ENCODE data around the gene ITGA8. TPM values are rescaled to one million over a fixed set of nuclear protein-coding genes. Genes with fewer than 3 reads are reported as not detected.

ITGA8 gene
- total RNA-seq, 1 experiment from 2014 or later, result not detected

DNA sequence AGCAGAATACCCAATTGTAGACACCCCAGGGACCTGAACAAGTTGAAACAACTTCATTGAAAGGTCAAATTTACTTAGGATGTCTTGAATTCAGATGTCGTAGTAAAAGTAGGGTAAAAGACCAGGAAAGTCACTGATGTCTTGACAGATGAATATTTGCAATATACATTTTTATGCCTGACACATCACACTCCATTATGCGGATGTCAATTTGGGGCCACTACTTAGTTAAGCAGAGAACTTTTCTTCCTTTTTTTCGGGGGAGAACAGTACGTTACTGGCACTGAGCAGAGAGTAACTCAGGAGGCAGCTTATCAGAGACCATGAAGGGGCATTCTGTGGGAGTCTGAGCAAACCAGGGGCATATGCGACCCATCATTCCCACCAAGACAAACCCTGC is 4.9 kb downstream of the ITGA8 start:
- H3K27me3 Mint-ChIP-seq (ENCODE audit: unreplicated experiment), result peaks cover 67% of the 10 kb centered on the region
- TF ChIP-seq, protein P1, sequence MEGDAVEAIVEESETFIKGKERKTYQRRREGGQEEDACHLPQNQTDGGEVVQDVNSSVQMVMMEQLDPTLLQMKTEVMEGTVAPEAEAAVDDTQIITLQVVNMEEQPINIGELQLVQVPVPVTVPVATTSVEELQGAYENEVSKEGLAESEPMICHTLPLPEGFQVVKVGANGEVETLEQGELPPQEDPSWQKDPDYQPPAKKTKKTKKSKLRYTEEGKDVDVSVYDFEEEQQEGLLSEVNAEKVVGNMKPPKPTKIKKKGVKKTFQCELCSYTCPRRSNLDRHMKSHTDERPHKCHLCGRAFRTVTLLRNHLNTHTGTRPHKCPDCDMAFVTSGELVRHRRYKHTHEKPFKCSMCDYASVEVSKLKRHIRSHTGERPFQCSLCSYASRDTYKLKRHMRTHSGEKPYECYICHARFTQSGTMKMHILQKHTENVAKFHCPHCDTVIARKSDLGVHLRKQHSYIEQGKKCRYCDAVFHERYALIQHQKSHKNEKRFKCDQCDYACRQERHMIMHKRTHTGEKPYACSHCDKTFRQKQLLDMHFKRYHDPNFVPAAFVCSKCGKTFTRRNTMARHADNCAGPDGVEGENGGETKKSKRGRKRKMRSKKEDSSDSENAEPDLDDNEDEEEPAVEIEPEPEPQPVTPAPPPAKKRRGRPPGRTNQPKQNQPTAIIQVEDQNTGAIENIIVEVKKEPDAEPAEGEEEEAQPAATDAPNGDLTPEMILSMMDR (IDR thresholded peaks at IDR 0.05; ENCODE audit: unreplicated experiment), result no peak
- no peak overlapping the region for H3K4me3 Mint-ChIP-seq (ENCODE audit: low read depth, unreplicated experiment)
- CTCF ChIA-PET, result interaction anchor here (1.1 kb wide), 1 partner anchor 25 kb away, joined by 4 read pairs; no protein-coding TSS in a partner anchor
- no peak overlapping the region for H3K27ac Mint-ChIP-seq (ENCODE audit: unreplicated experiment)
- intact Hi-C loops (cut with micrococcal nuclease; ENCODE audit: unreplicated experiment), result loop anchor here (10.0 kb wide), 1 partner anchor 250 kb away; no protein-coding TSS in a partner anchor
- no peaks in the 10 kb centered on the region for H3K36me3 Mint-ChIP-seq (ENCODE audit: insufficient read depth, unreplicated experiment)
- H3K4me1 Mint-ChIP-seq (ENCODE audit: low read depth, unreplicated experiment), result no peaks in the 10 kb centered on the region
- DNase-seq, result no peak
- no peaks in the 10 kb centered on the region for H3K9me3 Mint-ChIP-seq (ENCODE audit: low read depth, unreplicated experiment)
- BruUV-seq (replicated peaks), result no TSS peak

DNA sequence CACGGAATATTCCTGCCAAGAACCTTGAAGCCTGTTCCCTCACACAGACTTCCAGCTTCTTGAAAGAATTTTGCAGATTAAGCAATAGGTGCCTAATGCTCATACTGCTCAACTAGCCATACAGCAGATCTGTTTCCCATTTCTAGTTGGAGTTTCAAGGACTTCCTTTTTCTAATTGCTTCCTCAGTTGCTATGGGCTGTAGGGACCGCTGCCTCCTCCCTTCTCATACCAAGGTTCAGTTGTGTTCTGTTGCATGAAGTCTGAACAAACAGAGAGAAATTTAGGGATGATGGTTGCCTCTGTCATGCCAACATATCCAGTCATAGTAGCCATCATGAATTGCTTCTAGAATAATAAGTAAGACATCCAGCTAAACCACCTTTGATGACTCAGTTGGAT is 6.8 kb downstream of the ITGA8 start:
- H3K36me3 Mint-ChIP-seq (ENCODE audit: insufficient read depth, unreplicated experiment), result no peaks in the 10 kb centered on the region
- no peaks in the 10 kb centered on the region for H3K4me1 Mint-ChIP-seq (ENCODE audit: low read depth, unreplicated experiment)
- TF ChIP-seq, protein P1 (IDR thresholded peaks at IDR 0.05; ENCODE audit: unreplicated experiment), result no peak
- H3K9me3 Mint-ChIP-seq (ENCODE audit: low read depth, unreplicated experiment), result no peaks in the 10 kb centered on the region
- no TSS peak for BruUV-seq (replicated peaks)
- no peak overlapping the region for H3K4me3 Mint-ChIP-seq (ENCODE audit: low read depth, unreplicated experiment)
- DNase-seq, result no peak
- intact Hi-C loops (cut with micrococcal nuclease; ENCODE audit: unreplicated experiment), result loop anchor here (10.0 kb wide), 1 partner anchor 248 kb away; no protein-coding TSS in a partner anchor
- peaks cover 52% of the 10 kb centered on the region for H3K27me3 Mint-ChIP-seq (ENCODE audit: unreplicated experiment)
- CTCF ChIA-PET, result no interaction called here
- H3K27ac Mint-ChIP-seq (ENCODE audit: unreplicated experiment), result no peak overlapping the region

DNA sequence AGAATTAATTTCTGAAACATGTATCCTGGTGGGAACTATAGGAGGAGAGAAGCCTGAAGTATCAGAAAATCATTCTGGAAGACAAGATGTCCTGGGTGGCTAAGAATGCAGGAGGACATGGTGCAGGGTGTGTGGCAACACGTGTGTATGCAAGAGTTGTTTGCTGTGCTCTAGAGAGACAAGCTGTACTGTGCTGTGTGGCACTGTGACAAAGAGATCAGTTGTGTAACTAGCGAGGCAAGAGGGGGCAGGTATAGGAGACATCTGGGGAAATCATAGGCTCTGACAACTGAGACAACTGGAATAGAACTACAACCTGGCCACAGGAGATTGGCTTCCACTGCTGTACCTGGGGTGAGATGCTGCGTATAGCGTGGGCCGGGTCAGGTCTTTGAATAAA is 9.3 kb downstream of the ITGA8 start:
- Mint-ChIP-seq H3K4me1 (ENCODE audit: low read depth, unreplicated experiment) (no peaks in the 10 kb centered on the region), H3K27ac (ENCODE audit: unreplicated experiment) (no peak overlapping the region), H3K36me3 (ENCODE audit: insufficient read depth, unreplicated experiment) (no peaks in the 10 kb centered on the region), H3K27me3 (ENCODE audit: unreplicated experiment) (peaks cover 50% of the 10 kb centered on the region), H3K9me3 (ENCODE audit: low read depth, unreplicated experiment) (no peaks in the 10 kb centered on the region), H3K4me3 (ENCODE audit: low read depth, unreplicated experiment) (no peak overlapping the region)
- DNase-seq, result no peak
- TF ChIP-seq, protein P1 (IDR thresholded peaks at IDR 0.05; ENCODE audit: unreplicated experiment), result no peak
- CTCF ChIA-PET, result no interaction called here
- no TSS peak for BruUV-seq (replicated peaks)
- intact Hi-C loops (cut with micrococcal nuclease; ENCODE audit: unreplicated experiment), result loop anchor here (10.0 kb wide), 1 partner anchor 246 kb away; no protein-coding TSS in a partner anchor

DNA sequence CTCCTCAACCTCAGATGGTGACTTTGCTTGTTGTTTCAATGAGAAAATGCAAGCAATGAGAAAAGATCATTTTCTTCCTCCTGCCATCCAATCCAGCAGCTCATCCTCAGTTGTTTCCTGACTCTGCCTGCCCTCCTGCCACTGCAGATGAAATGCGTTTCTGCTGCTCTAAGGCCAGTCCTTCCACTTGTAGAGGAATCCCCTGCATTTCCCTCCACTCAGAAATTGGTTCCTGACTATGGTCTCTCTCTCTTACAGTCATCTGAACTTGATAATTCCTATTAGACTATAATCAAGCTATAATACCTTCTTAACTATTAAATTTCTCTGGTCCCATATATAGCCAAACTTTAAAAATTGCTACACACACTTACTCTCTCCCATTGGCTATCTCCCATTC is 14.4 kb downstream of the ITGA8 start:
- H3K27me3 Mint-ChIP-seq (ENCODE audit: unreplicated experiment), result peaks cover 12% of the 10 kb centered on the region
- TF ChIP-seq, protein P1 (IDR thresholded peaks at IDR 0.05; ENCODE audit: unreplicated experiment), result no peak
- no peaks in the 10 kb centered on the region for H3K36me3 Mint-ChIP-seq (ENCODE audit: insufficient read depth, unreplicated experiment)
- H3K4me3 Mint-ChIP-seq (ENCODE audit: low read depth, unreplicated experiment), result no peak overlapping the region
- no peaks in the 10 kb centered on the region for H3K4me1 Mint-ChIP-seq (ENCODE audit: low read depth, unreplicated experiment)
- DNase-seq, result no peak
- intact Hi-C loops (cut with micrococcal nuclease; ENCODE audit: unreplicated experiment), result no loop called here
- no peak overlapping the region for H3K27ac Mint-ChIP-seq (ENCODE audit: unreplicated experiment)
- no TSS peak for BruUV-seq (replicated peaks)
- CTCF ChIA-PET, result no interaction called here
- H3K9me3 Mint-ChIP-seq (ENCODE audit: low read depth, unreplicated experiment), result no peaks in the 10 kb centered on the region
